ENCODE results near the gene XRN1.
"Not testable (repeated sequence)": the region's sequence is repeated elsewhere in the genome, so short reads cannot be mapped to it uniquely, and the experiment has no call there.

XRN1 gene

DNA sequence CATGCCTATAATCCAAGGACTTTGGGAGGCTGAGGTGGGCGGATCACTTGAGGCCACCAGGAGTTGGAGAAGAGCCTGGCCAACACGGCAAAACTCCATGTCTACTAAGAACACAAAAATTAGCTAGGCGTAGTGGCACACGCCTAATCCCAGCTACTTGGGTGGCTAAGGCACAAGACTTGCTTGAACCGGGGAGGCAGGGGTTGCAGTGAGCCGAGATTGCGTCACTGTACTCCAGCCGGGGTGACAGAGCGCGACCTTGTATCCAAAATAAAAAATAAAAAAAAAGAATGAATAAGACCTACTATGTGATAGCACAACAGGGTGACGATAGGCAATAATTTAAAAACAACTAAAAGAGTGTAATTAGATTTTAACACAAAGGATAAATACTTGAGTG is 3.5 kb downstream of the XRN1 start:
- Histone ChIP-seq H3K36me3 (ENCODE audit: control insufficient read depth, insufficient read depth, low read length) (no peaks in the 10 kb centered on the region; the same call in 1 of the 2 replicates), H3K27me3 (replicated peaks; ENCODE audit: control insufficient read depth, insufficient read depth, low read length) (no peaks in the 10 kb centered on the region), H3K4me3 (replicated peaks; ENCODE audit: low read depth, low read length) (no peak overlapping the region)
- no peak for DNase-seq (ENCODE audit: extremely low read depth, insufficient read length)
- TF ChIP-seq, protein P1, sequence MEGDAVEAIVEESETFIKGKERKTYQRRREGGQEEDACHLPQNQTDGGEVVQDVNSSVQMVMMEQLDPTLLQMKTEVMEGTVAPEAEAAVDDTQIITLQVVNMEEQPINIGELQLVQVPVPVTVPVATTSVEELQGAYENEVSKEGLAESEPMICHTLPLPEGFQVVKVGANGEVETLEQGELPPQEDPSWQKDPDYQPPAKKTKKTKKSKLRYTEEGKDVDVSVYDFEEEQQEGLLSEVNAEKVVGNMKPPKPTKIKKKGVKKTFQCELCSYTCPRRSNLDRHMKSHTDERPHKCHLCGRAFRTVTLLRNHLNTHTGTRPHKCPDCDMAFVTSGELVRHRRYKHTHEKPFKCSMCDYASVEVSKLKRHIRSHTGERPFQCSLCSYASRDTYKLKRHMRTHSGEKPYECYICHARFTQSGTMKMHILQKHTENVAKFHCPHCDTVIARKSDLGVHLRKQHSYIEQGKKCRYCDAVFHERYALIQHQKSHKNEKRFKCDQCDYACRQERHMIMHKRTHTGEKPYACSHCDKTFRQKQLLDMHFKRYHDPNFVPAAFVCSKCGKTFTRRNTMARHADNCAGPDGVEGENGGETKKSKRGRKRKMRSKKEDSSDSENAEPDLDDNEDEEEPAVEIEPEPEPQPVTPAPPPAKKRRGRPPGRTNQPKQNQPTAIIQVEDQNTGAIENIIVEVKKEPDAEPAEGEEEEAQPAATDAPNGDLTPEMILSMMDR (IDR thresholded peaks at IDR 0.05; ENCODE audit: insufficient read depth, low read length, poor library complexity, severe bottlenecking): no peak

DNA sequence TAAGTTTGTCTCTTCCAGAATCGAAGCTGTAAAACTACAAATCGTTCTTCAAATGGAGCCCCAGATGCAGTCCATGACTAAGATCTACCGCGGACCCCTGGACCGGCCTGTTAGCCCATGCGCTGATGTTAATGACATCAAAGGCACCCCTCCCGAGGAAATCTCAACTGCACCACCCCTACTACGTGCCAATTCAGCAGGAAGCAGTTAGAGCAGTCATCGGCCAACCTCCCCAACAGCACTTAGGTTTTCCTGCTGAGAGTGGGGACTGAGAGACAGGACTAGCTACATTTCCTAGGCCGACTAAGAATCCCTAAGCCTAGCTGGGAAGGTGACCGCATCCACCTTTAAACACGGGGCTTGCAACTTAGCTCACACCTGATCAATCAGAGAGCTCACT is 4.8 kb downstream of the XRN1 start:
- not testable (repeated sequence) for H3K4me3 ChIP-seq (replicated peaks; ENCODE audit: low read depth, low read length); DNase-seq (ENCODE audit: extremely low read depth, insufficient read length); H3K36me3 ChIP-seq (ENCODE audit: control insufficient read depth, insufficient read depth, low read length); H3K27me3 ChIP-seq (replicated peaks; ENCODE audit: control insufficient read depth, insufficient read depth, low read length)

DNA sequence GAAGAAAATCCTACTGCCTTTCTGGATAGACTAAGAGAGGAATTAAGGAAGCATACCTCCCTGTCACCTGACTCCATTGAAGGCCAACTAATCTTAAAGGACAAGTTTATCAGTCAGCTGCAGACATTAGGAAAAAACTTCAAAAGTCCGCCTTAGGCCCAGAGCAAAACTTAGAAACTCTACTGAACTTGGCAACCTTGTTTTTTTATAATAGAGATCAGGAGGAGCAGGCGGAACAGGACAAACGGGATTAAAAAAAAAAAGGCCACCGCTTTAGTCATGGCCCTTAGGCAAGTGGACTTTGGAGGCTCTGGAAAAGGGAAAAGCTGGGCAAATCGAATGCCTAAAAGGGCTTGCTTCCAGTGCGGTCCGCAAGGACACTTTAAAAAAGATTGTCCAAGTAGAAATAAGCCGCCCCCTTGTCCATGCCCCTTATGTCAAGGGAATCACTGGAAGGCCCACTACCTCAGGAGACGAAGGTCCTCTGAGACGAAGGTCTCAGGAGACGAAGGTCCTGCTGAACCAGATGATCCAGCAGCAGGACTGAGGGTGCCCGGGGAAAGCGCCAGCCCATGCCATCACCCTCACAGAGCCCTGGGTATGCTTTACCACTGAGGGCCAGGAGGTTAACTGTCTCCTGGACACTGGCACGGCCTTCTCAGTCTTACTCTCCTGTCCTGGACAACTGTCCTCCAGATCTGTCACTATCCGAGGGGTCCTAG is 8.2 kb downstream of the XRN1 start:
- not testable (repeated sequence) for H3K27me3 ChIP-seq (replicated peaks; ENCODE audit: control insufficient read depth, insufficient read depth, low read length); DNase-seq (ENCODE audit: extremely low read depth, insufficient read length); H3K4me3 ChIP-seq (replicated peaks; ENCODE audit: low read depth, low read length); H3K36me3 ChIP-seq (ENCODE audit: control insufficient read depth, insufficient read depth, low read length)

DNA sequence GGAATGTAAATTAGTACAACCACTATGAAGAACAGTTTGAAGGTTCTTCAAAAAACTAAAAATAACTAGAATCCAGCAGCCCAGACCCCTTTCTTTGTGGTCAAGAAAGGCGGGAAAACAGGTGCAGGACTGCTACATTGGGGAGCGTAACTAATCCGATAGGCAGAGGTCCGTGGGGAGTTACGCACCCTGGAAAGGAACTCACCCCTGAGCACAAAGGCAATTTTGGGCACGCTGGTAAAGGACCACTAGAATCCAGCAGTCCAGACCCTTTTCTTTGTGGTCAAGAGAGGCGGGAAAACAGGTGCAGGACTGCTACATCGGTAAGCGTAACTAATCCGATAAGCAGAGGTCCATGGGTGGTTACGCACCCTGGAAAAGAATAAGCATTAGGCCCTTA is 9.7 kb downstream of the XRN1 start:
- DNase-seq (ENCODE audit: extremely low read depth, insufficient read length); H3K36me3 ChIP-seq (ENCODE audit: control insufficient read depth, insufficient read depth, low read length); H3K27me3 ChIP-seq (replicated peaks; ENCODE audit: control insufficient read depth, insufficient read depth, low read length); H3K4me3 ChIP-seq (replicated peaks; ENCODE audit: low read depth, low read length): not testable (repeated sequence)

DNA sequence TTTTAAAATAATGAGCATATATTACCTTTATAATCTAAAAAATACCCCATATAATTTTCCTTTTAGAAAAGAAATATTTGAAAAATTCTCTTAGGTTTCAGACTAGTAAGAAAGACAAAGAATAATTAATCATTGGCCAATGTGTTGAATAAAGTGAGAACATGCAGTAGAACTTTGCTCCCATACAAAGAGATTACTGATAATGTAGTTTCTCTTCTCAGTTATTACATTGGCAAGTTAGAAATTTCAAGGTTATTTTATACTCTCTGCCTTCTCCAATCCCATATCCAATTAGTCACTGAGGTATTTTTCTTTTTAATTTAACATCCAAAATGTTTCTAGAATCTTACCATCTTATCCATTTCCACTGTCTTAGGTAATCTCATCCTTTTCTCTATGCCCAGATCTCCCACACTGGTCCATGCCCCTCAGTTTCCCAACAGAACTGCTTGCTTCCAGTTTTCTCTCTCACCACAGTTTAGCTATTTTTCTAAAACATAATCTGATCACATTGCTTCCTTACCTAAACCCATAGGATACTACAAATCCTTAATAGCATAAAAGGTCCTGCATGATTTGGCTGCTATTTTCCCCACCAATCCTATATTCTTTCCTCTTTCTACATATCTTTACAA is 10.8 kb downstream of the XRN1 start:
- TF ChIP-seq, protein P1 (IDR thresholded peaks at IDR 0.05; ENCODE audit: insufficient read depth, low read length, poor library complexity, severe bottlenecking): no peak
- DNase-seq (ENCODE audit: extremely low read depth, insufficient read length): no peak
- H3K27me3 ChIP-seq (replicated peaks; ENCODE audit: control insufficient read depth, insufficient read depth, low read length): no peaks in the 10 kb centered on the region
- H3K36me3 ChIP-seq (ENCODE audit: control insufficient read depth, insufficient read depth, low read length): no peaks in the 10 kb centered on the region
- no peak overlapping the region for H3K4me3 ChIP-seq (replicated peaks; ENCODE audit: low read depth, low read length)

DNA sequence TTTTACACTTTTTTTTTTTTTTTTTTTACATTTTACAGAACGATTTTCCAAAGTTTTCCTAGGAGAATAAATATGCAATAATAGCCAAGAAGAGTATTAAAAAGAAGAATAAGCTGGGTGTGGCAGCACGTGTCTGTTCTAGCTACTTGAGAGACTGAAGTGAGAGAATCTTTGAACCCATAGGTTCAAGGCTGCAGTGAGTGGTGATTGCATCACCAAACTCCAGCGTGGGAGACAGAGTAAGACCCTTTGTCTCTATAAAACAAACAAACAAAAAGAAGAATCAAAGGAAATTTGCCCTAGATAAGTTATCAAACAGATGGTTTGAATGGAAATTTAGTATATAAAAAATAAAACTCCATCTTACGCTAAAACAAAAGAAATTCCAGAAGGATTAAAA is 13.3 kb downstream of the XRN1 start:
- Histone ChIP-seq H3K36me3 (ENCODE audit: control insufficient read depth, insufficient read depth, low read length) (peaks cover 2% of the 10 kb centered on the region; the same call in 1 of the 2 replicates), H3K4me3 (replicated peaks; ENCODE audit: low read depth, low read length) (no peak overlapping the region), H3K27me3 (replicated peaks; ENCODE audit: control insufficient read depth, insufficient read depth, low read length) (no peaks in the 10 kb centered on the region)
- no peak for DNase-seq (ENCODE audit: extremely low read depth, insufficient read length)
- TF ChIP-seq, protein P1 (IDR thresholded peaks at IDR 0.05; ENCODE audit: insufficient read depth, low read length, poor library complexity, severe bottlenecking): no peak

DNA sequence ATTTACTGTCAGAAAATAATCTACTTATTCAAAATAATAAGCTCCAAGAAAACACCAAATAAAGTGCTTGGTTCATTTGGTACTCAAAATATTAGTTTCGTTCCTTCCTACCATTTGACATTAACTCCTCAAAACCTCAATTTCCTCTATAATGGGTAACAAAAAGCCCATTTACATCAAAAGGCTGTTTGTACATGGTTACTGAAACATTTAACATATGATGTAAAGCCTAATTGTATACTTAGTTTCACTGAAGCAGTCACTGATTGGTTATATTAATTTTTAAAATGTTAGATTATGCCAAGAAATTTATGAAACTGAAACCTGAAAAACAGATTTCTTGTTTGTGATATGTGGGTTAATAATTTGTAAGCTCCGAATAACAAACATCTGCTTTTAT is 14.7 kb downstream of the XRN1 start:
- no peaks in the 10 kb centered on the region for H3K27me3 ChIP-seq (replicated peaks; ENCODE audit: control insufficient read depth, insufficient read depth, low read length)
- H3K36me3 ChIP-seq (ENCODE audit: control insufficient read depth, insufficient read depth, low read length): peaks cover 2% of the 10 kb centered on the region; the same call in 1 of the 2 replicates
- no peak overlapping the region for H3K4me3 ChIP-seq (replicated peaks; ENCODE audit: low read depth, low read length)
- TF ChIP-seq, protein P1 (IDR thresholded peaks at IDR 0.05; ENCODE audit: insufficient read depth, low read length, poor library complexity, severe bottlenecking): no peak
- DNase-seq (ENCODE audit: extremely low read depth, insufficient read length): no peak

Measured in GM06990 (cell line).